GM10266 (cell line): ENCODE measurements around the gene DOHH.

Source experiments
- DNase-seq: peaks from one replicate; pipeline ENCODE4 v3.0.0; 2012; ENCODE audit errors: extremely low spot score
- TF ChIP-seq, protein P1 (sequence below): IDR thresholded peaks from 2 replicates; pipeline ENCODE4 v1.5.1; 2012; ENCODE audit warnings: mild to moderate bottlenecking, low read depth; ENCODE audit not compliant: control insufficient read depth, insufficient read depth; ENCODE audit errors: missing control alignments

DOHH gene

GRCh38 chr19:3471954-3472655, 28.4 kb downstream of the DOHH start:
- TF ChIP-seq, protein P1, sequence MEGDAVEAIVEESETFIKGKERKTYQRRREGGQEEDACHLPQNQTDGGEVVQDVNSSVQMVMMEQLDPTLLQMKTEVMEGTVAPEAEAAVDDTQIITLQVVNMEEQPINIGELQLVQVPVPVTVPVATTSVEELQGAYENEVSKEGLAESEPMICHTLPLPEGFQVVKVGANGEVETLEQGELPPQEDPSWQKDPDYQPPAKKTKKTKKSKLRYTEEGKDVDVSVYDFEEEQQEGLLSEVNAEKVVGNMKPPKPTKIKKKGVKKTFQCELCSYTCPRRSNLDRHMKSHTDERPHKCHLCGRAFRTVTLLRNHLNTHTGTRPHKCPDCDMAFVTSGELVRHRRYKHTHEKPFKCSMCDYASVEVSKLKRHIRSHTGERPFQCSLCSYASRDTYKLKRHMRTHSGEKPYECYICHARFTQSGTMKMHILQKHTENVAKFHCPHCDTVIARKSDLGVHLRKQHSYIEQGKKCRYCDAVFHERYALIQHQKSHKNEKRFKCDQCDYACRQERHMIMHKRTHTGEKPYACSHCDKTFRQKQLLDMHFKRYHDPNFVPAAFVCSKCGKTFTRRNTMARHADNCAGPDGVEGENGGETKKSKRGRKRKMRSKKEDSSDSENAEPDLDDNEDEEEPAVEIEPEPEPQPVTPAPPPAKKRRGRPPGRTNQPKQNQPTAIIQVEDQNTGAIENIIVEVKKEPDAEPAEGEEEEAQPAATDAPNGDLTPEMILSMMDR = peak; percentile 70
- DNase-seq = no peak

GRCh38 chr19:3470500-3471128, 29.9 kb downstream of the DOHH start:
- DNase-seq = no peak
- TF ChIP-seq, protein P1 = no peak

DNA sequence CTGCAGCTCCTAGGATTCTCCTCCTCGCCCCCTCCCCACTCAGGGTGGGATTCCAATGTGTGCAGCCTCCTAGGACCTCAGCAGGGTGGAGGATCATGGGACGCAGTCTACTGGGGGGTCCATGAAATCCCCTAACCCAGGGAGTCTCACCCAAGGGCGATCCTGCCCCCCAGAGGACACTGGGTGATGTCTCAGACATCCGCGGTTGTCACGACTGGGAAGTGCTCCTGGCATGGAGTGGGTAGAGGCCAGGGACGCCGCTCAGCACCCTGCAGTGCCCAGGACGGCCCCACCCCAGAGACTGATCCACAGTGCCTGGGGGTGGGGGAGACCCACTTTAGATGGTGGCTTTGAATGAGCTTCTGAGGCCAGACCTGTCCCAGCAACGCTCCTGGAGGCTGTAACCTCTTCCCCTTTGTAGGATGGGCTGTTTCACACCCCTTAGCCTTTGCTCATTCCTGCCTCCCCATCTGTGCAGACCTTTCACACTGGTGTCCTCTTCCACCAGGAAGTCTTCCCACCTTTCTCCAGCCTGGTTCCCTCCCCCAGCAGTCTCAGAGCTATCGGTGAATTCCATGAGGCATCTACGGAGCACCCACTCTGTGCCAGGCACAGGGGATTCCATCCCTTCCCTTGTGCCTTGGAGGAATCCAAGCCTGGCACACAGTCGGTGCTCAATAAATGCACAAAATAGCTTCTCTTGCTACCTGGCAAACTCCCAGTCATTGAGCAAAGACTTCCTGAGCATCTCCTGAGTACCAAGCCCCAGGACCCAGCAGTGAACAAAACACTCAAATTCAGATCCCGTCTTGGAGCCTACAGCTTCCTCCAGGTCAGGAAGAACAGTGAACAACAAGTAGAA, 30.6 kb downstream of the DOHH start:
- no peak for DNase-seq
- TF ChIP-seq, protein P1 = peak; percentile 6

DNA sequence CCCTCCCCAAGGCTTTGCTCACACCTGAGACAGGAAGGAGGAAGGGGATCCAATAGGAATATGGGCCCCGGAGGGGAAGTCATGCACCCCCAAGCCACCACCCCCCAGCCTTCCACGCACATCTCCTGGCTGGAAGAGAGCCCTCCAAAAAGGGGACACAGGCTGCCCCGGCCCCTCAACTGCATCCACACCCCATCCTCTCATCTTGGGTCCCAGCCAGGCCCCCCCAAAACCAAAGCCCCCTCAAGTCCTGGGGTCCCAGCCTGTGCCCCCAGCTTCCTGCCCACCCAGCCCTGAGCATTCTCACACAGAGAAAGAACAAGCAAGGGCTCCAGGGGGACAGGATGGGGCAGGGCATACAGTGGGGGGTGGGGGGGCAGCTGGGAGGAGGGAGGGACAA, 32.3 kb downstream of the DOHH start:
- no peak for DNase-seq
- TF ChIP-seq, protein P1 = no peak

DNA sequence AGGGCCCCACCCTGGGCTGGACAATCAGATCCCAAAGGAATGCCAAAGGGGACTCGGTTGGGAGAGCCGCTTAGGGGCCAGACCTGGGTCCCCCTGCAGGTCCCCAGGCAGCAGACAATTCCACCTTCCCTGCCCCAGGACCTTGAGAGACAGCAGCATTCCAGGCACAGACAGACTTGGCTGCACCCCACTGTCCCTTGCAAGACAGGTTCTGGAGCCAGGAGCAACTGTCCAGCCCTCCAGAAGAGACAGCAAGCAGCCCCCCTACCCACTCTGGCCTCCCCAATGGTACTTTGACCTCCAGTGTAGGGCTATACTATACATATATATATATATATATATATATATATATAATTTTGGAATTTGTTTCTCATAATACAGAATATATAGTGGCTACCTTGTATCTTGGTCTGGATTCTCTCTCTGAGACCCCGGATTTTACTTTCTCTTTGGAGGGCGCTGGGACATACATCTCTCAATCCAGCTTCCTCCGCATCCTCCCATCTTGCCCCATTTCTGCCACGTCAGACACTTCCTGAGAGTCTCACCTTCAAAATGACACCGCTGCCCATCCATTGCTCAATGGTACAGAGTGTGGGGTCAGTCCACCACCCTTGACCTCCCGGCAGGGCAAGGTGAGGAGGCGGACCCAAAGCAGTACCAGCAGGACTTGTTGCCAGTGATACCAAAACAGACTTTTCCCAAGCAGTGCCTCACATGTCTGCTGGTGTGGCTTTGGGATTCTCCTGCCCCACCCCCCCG, 32.9 kb downstream of the DOHH start:
- DNase-seq = no peak
- TF ChIP-seq, protein P1 = no peak

GRCh38 chr19:3466635-3467034, 33.8 kb downstream of the DOHH start:
- TF ChIP-seq, protein P1 = no peak
- no peak for DNase-seq
